GM23248 (cell line): Measurements from ENCODE around the gene ZEB2. TPM values are rescaled to one million over a fixed set of nuclear protein-coding genes. Genes with fewer than 3 reads are reported as not detected.
A peak's percentile ranks its signal among the peaks of the same experiment; 100 is the strongest.

Experiments
- DNase-seq: peaks from one replicate; pipeline ENCODE4 v3.0.0-alpha.2; 2015
- H2AFZ ChIP-seq: fragments of 200-600 bp; sonication (generic); 2 replicates; pipeline ENCODE4 v1.6.1; 2016; ENCODE audit warnings: antibody characterized with exemption
- H3F3A ChIP-seq: fragments of 200-600 bp; sonication (generic); 2 replicates; pipeline ENCODE4 v1.6.1; 2016; ENCODE audit warnings: mild to moderate bottlenecking, antibody characterized with exemption, mixed run types; ENCODE audit not compliant: insufficient read depth
- H3K27ac ChIP-seq: fragments of 200-600 bp; sonication (generic); 2 replicates; pipeline ENCODE4 v1.5.1; 2016; ENCODE audit warnings: mild to moderate bottlenecking
- H3K27me3 ChIP-seq: fragments of 200-600 bp; sonication (generic); replicated peaks from 2 replicates; pipeline ENCODE4 v1.6.1; 2016; ENCODE audit warnings: mild to moderate bottlenecking; ENCODE audit not compliant: insufficient read depth
- H3K36me3 ChIP-seq: fragments of 200-600 bp; sonication (generic); 2 replicates; pipeline ENCODE4 v1.6.1; 2016; ENCODE audit warnings: low read depth, mild to moderate bottlenecking
- H3K4me1 ChIP-seq: fragments of 200-600 bp; sonication (generic); 2 replicates; pipeline ENCODE4 v1.6.1; 2016; ENCODE audit warnings: mild to moderate bottlenecking; ENCODE audit not compliant: insufficient read depth
- H3K4me2 ChIP-seq: fragments of 200-600 bp; sonication (generic); one replicate; pipeline ENCODE4 v1.6.1; 2016; ENCODE audit warnings: mild to moderate bottlenecking; ENCODE audit not compliant: unreplicated experiment
- H3K4me3 ChIP-seq: fragments of 200-600 bp; sonication (generic); 2 replicates; pipeline ENCODE4 v1.5.1; 2016; ENCODE audit warnings: mild to moderate bottlenecking
- H3K79me2 ChIP-seq: fragments of 200-600 bp; sonication (generic); 2 replicates; pipeline ENCODE4 v1.6.1; 2016; ENCODE audit warnings: mild to moderate bottlenecking; ENCODE audit not compliant: insufficient read depth
- H3K9ac ChIP-seq: fragments of 200-600 bp; sonication (generic); 2 replicates; pipeline ENCODE4 v1.6.1; 2016; ENCODE audit warnings: mild to moderate bottlenecking
- H3K9me2 ChIP-seq: fragments of 200-600 bp; sonication (generic); 2 replicates; pipeline ENCODE4 v1.6.1; 2016; ENCODE audit warnings: mixed run types, mild to moderate bottlenecking, moderate library complexity; ENCODE audit not compliant: insufficient read depth
- H3K9me3 ChIP-seq: fragments of 200-600 bp; sonication (generic); one replicate; pipeline ENCODE4 v1.6.1; 2017; ENCODE audit warnings: low read depth
- H4K20me1 ChIP-seq: fragments of 200-600 bp; sonication (generic); 2 replicates; pipeline ENCODE4 v1.6.0; 2016; ENCODE audit not compliant: insufficient read depth
- EZH2 ChIP-seq: fragments of 200-600 bp; sonication (generic); IDR thresholded peaks from 2 replicates; pipeline ENCODE4 v1.6.1; 2018; ENCODE audit warnings: antibody characterized with exemption, mild to moderate bottlenecking; ENCODE audit not compliant: insufficient read depth, poor library complexity, severe bottlenecking
- EZH2phosphoT487 ChIP-seq: fragments of 200-600 bp; sonication (generic); IDR thresholded peaks from 2 replicates; pipeline ENCODE4 v1.6.1; 2018; ENCODE audit warnings: antibody characterized with exemption, moderate library complexity, mild to moderate bottlenecking, low read depth; ENCODE audit not compliant: insufficient read depth
- WGBS, 2 experiments: methylation state at CpG; one replicate each; pipeline ENCODE4 v1.1.6; 2015 to 2017; ENCODE audit warnings: low lambda C conversion rate in 2 of 2, low coverage in 1 of 2; ENCODE audit errors: missing lambda C conversion rate in 2 of 2; 5-methylcytosine and 5-hydroxymethylcytosine counted together
- in situ Hi-C: fragments of 300-500 bp; cut with MboI; formaldehyde crosslinking; loops from 2 replicates; pipeline ENCODE4 v1.15.0; 2020
- polyA plus RNA-seq: library from polyadenylated mRNA; unstranded; fragments of >200 nt; fragmentation: Nextera tagmentation; extraction: Ambion mirVana; gene quantifications from 2 replicates; pipeline ENCODE4 v1.2.1, GENCODE V29; 2016
- total RNA-seq: library from RNA; depleted of rRNA; stranded (reverse); fragments of >200 nt; shearing (Covaris generic); gene quantifications from 2 replicates; pipeline ENCODE4 v1.2.3, GENCODE V29; 2014

ZEB2 gene
- total and polyA plus RNA-seq, 2 experiments from 2014 or later = 26.2 to 46.8 TPM

DNA sequence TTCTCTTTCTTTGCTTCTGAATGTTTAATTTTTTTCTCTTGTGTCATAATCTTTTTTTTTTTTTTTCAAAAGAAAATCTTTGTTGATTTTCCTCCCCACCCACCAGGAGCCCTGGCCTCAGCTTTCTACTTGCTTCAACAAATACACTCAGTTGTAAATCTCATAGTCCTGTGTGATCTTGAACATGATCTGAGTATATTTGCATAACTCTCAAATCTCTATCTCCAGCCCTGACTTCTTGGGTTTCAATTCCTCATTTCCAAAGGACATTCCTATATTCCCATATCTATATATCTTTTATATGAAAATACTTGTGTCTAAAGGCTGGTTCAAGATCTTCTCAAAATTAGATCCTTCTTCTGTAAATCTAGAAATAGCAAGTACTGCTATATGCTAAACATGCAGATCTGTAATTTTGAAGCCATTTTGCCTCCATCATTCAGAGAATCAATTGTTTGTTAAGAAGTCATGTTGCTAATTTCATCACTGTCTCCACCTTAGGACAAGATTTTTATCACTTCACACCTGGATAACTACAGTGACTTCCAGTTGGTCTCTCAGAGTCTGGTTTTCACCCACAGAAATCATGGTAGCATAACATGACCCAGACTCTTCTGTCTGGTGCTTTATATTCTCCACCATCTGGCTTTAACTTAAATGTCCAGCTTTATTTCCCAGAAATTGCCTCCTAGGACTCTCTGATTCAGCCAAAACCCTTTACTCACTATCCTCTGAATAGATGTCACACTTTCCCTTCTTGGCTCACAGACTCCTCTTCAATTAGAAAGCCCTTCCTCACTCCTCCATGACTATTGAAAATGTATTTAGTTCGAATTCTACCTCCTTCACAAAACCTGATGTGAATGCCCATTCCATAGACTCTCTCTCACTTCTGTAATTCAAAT lies 98.1 kb downstream of the ZEB2 start:
- WGBS, 2 experiments = 97 to 100% methylated on average over 1 of the region's 1 CpG
- Histone ChIP-seq H2AFZ (no peak overlapping the region), H3K79me2 (no peaks in the 10 kb centered on the region; the same call in 1 of the 2 replicates), H3K4me2 (no peak overlapping the region), H3K4me3 (no peak overlapping the region), H3F3A (peaks cover 12% of the 10 kb centered on the region), H3K9me3 (no peaks in the 10 kb centered on the region), H4K20me1 (no peaks in the 10 kb centered on the region), H3K9ac (no peak overlapping the region), H3K4me1 (peaks cover 11% of the 10 kb centered on the region), H3K27me3 (no peaks in the 10 kb centered on the region), H3K27ac (no peak overlapping the region), H3K9me2 (no peaks in the 10 kb centered on the region), H3K36me3 (peaks cover 14% of the 10 kb centered on the region)
- peak; percentile 23 for DNase-seq
- no peak for TF ChIP-seq EZH2phosphoT487
- TF ChIP-seq EZH2 = no peak
- in situ Hi-C loops = no loop called here

DNA sequence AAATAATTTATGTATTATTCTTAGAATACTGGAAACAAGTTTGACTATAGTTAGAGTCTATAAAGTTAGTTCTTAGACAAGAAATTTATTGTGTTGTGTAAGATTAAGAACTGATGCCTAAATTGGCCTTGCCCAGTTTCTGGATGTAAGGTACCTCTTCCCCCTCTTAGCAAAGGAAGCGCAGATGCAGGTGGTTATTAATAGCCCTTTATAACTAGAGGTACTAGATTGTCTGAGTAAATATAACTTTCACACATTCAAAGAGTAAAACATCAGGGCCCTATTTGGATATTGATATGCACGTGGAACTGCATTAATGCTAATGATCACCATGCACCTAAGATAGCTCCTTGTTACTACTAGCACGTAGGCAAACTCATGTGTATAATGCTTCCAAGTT lies 100.7 kb downstream of the ZEB2 start:
- H3K36me3 ChIP-seq = peaks cover 14% of the 10 kb centered on the region
- H2AFZ ChIP-seq = no peak overlapping the region
- H3K9ac ChIP-seq = no peak overlapping the region
- H3K27ac ChIP-seq = no peak overlapping the region
- peaks cover 11% of the 10 kb centered on the region for H3K4me1 ChIP-seq
- peaks cover 23% of the 10 kb centered on the region for H3F3A ChIP-seq
- H3K9me2 ChIP-seq = no peaks in the 10 kb centered on the region
- 96 to 97% methylated on average over 3 of the region's 3 CpGs for WGBS, 2 experiments
- no peaks in the 10 kb centered on the region for H4K20me1 ChIP-seq
- no peaks in the 10 kb centered on the region for H3K9me3 ChIP-seq
- in situ Hi-C loops = no loop called here
- no peak for DNase-seq
- H3K4me3 ChIP-seq = no peak overlapping the region
- no peak overlapping the region for H3K4me2 ChIP-seq
- TF ChIP-seq EZH2phosphoT487 = no peak
- no peak for TF ChIP-seq EZH2
- H3K79me2 ChIP-seq = no peaks in the 10 kb centered on the region; the same call in none of the 2 replicates
- no peaks in the 10 kb centered on the region for H3K27me3 ChIP-seq

DNA sequence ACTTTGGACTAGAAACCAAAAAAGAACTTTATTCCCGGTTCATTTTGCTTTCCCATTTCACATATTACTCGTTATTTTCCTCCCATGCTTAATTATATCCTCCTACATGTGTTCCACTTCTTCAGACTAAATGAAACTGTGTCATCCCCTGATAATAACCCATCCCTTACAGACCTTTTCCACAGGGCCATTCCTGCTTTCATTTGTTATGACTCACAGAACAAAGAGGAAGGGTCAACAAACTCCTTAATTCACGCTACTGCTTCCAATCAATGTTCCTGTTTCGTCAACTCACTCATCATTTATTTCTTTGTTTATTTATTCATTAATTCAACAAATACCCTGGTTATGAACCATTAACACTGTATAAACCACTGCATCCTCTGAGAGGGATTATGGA lies 104.5 kb downstream of the ZEB2 start:
- peak overlapping the region; percentile 15 for H3K4me2 ChIP-seq
- no peaks in the 10 kb centered on the region for H3K36me3 ChIP-seq
- peaks cover 28% of the 10 kb centered on the region for H3K4me1 ChIP-seq
- no peaks in the 10 kb centered on the region for H3K9me3 ChIP-seq
- 91% methylated on average over 4 of the region's 4 CpGs for WGBS, 2 experiments
- in situ Hi-C loops = no loop called here
- H3K4me3 ChIP-seq = no peak overlapping the region
- no peak overlapping the region for H2AFZ ChIP-seq
- H3K79me2 ChIP-seq = peaks cover 14% of the 10 kb centered on the region; the same call in 1 of the 2 replicates
- H3K9me2 ChIP-seq = no peaks in the 10 kb centered on the region
- no peaks in the 10 kb centered on the region for H3K27me3 ChIP-seq
- H3K27ac ChIP-seq = peak overlapping the region; percentile 75
- TF ChIP-seq EZH2 = no peak
- TF ChIP-seq EZH2phosphoT487 = no peak
- peaks cover 38% of the 10 kb centered on the region for H3F3A ChIP-seq
- no peak overlapping the region for H3K9ac ChIP-seq
- DNase-seq = no peak
- H4K20me1 ChIP-seq = no peaks in the 10 kb centered on the region

DNA sequence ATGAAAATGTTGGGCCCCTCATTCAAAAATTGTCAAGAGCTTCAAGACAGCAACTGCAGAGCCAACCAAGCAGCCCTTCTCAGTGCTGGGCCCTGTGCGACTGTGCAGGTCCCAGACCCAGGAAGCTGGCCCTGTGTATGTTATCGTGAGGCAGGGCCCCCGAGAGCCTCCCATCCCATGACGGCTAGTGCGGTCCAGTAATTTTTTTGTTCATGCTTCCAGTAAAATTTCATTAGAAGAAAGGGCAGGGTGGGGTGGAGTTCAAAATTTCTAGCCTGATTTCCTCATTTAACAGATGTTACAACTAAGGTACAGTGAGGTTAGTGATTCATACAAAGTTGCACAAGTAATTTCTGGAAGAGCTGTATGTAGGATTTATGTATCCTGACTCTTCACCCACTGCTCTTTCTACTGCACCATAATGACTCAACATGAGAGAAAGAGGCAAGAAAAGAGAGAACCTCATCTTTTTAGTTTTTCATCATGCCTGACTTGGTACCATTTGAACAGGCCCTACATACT lies 105.5 kb downstream of the ZEB2 start:
- H3K27ac ChIP-seq = peak overlapping the region; percentile 80
- H3K4me1 ChIP-seq = peaks cover 28% of the 10 kb centered on the region
- H3K27me3 ChIP-seq = no peaks in the 10 kb centered on the region
- no peak overlapping the region for H3K4me3 ChIP-seq
- peak; percentile 95 for DNase-seq
- H3K79me2 ChIP-seq = peaks cover 14% of the 10 kb centered on the region; the same call in 1 of the 2 replicates
- 62 to 70% methylated on average over 5 of the region's 5 CpGs for WGBS, 2 experiments
- H3F3A ChIP-seq = peaks cover 38% of the 10 kb centered on the region
- H3K9ac ChIP-seq = peak overlapping the region; percentile 17
- no peak overlapping the region for H2AFZ ChIP-seq
- TF ChIP-seq EZH2 = no peak
- TF ChIP-seq EZH2phosphoT487 = no peak
- H3K4me2 ChIP-seq = peak overlapping the region; percentile 15
- H3K9me2 ChIP-seq = no peaks in the 10 kb centered on the region
- in situ Hi-C loops = no loop called here
- no peaks in the 10 kb centered on the region for H3K36me3 ChIP-seq
- no peaks in the 10 kb centered on the region for H3K9me3 ChIP-seq
- H4K20me1 ChIP-seq = no peaks in the 10 kb centered on the region
